PC-3 (cell line): ENCODE measurements around the gene COMT.

ENCODE experiments used
- EZH2phosphoT487 ChIP-seq: fragments of 300-600 bp; sonication (generic); IDR thresholded peaks from 2 replicates; pipeline ENCODE4 v1.6.1; 2018; ENCODE audit warnings: mild to moderate bottlenecking, antibody characterized with exemption, low read length, borderline replicate concordance
- TF ChIP-seq, protein P1 (sequence below): fragments of 300-600 bp; sonication (generic); conservative IDR thresholded peaks from 2 replicates; pipeline ENCODE4 v1.5.1; 2017; ENCODE audit warnings: antibody characterized with exemption, low read depth, mild to moderate bottlenecking, low read length

DNA sequence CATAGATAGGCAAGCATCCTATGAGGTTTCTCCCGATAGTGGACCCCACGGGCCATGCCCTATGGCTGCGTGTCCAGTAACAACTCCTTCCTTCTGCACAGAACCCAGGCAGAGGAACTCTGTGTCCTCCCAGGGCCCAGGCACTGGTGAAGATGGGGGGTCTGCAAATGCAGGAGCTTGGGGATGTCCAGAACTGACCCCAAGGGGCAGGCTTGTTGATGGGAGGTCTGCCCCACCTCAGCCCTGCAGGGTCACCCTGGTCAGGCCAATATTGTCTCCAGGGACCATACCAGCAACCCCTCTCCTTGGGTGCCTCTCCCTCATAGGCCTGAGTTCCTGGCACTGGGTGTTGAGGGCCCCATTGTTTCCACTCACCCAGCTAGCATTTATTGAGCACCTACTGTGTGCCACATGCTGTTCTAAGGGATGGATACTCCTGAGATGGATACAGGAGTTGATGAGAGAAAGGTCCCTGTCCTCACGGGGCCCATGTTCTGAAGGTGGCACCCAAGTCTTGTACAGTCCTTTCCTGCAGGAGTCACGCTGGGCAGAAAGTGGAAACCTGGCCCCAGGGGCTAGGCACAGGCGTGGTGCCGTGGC is 26.4 kb downstream of the COMT start:
- TF ChIP-seq, protein P1, sequence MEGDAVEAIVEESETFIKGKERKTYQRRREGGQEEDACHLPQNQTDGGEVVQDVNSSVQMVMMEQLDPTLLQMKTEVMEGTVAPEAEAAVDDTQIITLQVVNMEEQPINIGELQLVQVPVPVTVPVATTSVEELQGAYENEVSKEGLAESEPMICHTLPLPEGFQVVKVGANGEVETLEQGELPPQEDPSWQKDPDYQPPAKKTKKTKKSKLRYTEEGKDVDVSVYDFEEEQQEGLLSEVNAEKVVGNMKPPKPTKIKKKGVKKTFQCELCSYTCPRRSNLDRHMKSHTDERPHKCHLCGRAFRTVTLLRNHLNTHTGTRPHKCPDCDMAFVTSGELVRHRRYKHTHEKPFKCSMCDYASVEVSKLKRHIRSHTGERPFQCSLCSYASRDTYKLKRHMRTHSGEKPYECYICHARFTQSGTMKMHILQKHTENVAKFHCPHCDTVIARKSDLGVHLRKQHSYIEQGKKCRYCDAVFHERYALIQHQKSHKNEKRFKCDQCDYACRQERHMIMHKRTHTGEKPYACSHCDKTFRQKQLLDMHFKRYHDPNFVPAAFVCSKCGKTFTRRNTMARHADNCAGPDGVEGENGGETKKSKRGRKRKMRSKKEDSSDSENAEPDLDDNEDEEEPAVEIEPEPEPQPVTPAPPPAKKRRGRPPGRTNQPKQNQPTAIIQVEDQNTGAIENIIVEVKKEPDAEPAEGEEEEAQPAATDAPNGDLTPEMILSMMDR: no peak
- TF ChIP-seq EZH2phosphoT487: no peak
